Measurements from ENCODE around the gene ZNF600.
A peak's percentile ranks its signal among the peaks of the same experiment; 100 is the strongest.
"Not testable (repeated sequence)": the region's sequence is repeated elsewhere in the genome, so short reads cannot be mapped to it uniquely, and the experiment has no call there.

The ZNF600 gene

DNA sequence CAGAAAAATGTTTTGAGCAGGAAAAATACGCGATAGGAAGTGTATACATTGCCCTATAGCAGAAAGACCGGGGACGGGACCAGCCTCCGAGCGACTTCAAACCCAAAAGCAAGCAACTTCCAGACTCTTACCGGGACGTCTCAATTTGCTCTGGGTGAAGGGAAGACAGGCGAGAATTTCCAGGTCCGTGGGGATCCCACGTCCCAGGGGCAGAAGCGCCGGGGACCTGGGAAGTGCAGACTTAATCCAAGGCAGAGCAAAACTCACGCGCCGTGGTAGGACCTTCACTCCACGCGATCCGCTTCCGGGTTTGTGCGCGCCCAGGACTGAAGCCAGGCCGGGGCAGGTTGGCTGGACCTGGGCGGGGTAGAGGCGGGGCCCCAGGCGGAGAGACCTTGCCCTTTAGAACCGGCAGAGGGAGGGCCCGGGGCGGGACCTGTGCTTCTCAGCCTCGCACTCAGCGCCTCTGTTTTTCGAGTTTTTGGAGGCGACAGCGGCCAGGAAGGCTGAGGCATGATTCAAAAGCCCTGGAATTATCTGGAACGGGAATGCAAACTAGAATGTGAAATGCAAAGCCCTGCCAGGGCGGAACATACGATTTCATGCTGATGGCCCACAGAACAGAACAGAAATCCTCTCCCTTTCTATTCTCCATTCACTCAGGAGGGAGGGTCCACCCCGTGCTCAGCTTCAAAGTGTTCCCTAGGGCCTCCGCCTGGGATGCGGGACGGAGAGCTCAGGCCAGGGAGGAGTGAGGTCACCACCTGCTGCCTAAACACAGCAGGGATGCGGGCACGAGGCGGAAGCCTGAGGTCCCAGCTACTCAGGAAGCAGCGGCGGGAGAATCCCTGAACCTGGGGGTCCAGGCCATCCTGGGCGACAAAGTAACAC is at the start of gene ZNF600:
Gene ZNF600, minus strand, starts transcription at position 328 of the 891 bp plus-strand sequence. CDS start 7,903 bp downstream, outside the sequence.
- H3K4me2 ChIP-seq (ENCODE audit: low read length): peak within 1 kb of the TSS; percentile 75
- H3K9me2 ChIP-seq (ENCODE audit: low read depth, low read length); H3K9me3 ChIP-seq (ENCODE audit: low read length); H3K27me3 ChIP-seq (ENCODE audit: insufficient read depth, low read length); H3K27ac ChIP-seq (ENCODE audit: low read depth, low read length, poor library complexity, severe bottlenecking); H4K20me1 ChIP-seq (ENCODE audit: insufficient read depth, low read length); H3F3A ChIP-seq (ENCODE audit: insufficient read depth, low read length); H3K36me3 ChIP-seq (ENCODE audit: insufficient read depth, low read length); H3K79me2 ChIP-seq (ENCODE audit: insufficient read depth, low read length): not testable (repeated sequence)
- H3K4me3 ChIP-seq (ENCODE audit: low read depth, low read length, poor library complexity, severe bottlenecking): peak within 1 kb of the TSS; percentile 82
- peaks cover 22% of the 10 kb centered on the region for H3K4me1 ChIP-seq (ENCODE audit: insufficient read depth, low read length, severe bottlenecking)
- H3K9ac ChIP-seq (ENCODE audit: low read length): peak within 1 kb of the TSS; percentile 77
- H2AFZ ChIP-seq (ENCODE audit: low read length): peak within 1 kb of the TSS; percentile 98; the same call in 1 of the 2 replicates

GRCh38 chr19:52834289-52834688 is 47.7 kb upstream of the ZNF600 start:
- not testable (repeated sequence) for H3F3A ChIP-seq (ENCODE audit: insufficient read depth, low read length); H3K9me2 ChIP-seq (ENCODE audit: low read depth, low read length); H3K4me1 ChIP-seq (ENCODE audit: insufficient read depth, low read length, severe bottlenecking); H3K9ac ChIP-seq (ENCODE audit: low read length); H4K20me1 ChIP-seq (ENCODE audit: insufficient read depth, low read length); H3K27me3 ChIP-seq (ENCODE audit: insufficient read depth, low read length); H3K4me2 ChIP-seq (ENCODE audit: low read length); H3K27ac ChIP-seq (ENCODE audit: low read depth, low read length, poor library complexity, severe bottlenecking); H3K79me2 ChIP-seq (ENCODE audit: insufficient read depth, low read length); H2AFZ ChIP-seq (ENCODE audit: low read length); H3K4me3 ChIP-seq (ENCODE audit: low read depth, low read length, poor library complexity, severe bottlenecking)
- Histone ChIP-seq H3K36me3 (ENCODE audit: insufficient read depth, low read length) (peaks cover 20% of the 10 kb centered on the region), H3K9me3 (ENCODE audit: low read length) (peaks cover 11% of the 10 kb centered on the region)

DNA sequence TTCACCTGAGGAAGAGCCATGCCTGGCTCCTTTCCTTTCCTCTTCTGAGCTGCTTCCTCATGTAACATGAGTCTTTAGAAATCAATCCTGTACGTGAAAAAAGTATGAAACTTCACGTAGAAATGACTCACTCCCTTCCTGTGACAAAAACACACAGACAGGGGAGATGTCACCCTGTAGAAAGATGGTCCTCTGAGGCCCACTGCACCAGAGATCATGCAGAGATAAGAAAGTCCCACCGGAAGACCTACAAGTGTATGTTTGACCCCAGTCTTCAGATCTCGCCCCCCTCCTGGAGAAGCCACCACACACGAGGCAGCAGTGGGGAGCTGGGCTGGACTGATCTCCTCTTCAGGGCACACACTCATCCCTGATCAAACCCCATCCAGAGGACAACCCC is 47.0 kb upstream of the ZNF600 start:
- peaks cover 13% of the 10 kb centered on the region for H3K36me3 ChIP-seq (ENCODE audit: insufficient read depth, low read length)
- H3K4me2 ChIP-seq (ENCODE audit: low read length); H4K20me1 ChIP-seq (ENCODE audit: insufficient read depth, low read length): not testable (repeated sequence)

GRCh38 chr19:52829866-52830265 is 43.3 kb upstream of the ZNF600 start:
- not testable (repeated sequence) for H3F3A ChIP-seq (ENCODE audit: insufficient read depth, low read length); H4K20me1 ChIP-seq (ENCODE audit: insufficient read depth, low read length); H3K9me2 ChIP-seq (ENCODE audit: low read depth, low read length); H3K9ac ChIP-seq (ENCODE audit: low read length); H3K79me2 ChIP-seq (ENCODE audit: insufficient read depth, low read length); H3K4me3 ChIP-seq (ENCODE audit: low read depth, low read length, poor library complexity, severe bottlenecking); H3K36me3 ChIP-seq (ENCODE audit: insufficient read depth, low read length); H3K27me3 ChIP-seq (ENCODE audit: insufficient read depth, low read length); H3K27ac ChIP-seq (ENCODE audit: low read depth, low read length, poor library complexity, severe bottlenecking); H2AFZ ChIP-seq (ENCODE audit: low read length); H3K4me2 ChIP-seq (ENCODE audit: low read length); H3K9me3 ChIP-seq (ENCODE audit: low read length); H3K4me1 ChIP-seq (ENCODE audit: insufficient read depth, low read length, severe bottlenecking)

More for the DNA sequence above, 47.0 kb upstream of the ZNF600 start:
- H2AFZ ChIP-seq (ENCODE audit: low read length); H3F3A ChIP-seq (ENCODE audit: insufficient read depth, low read length); H3K79me2 ChIP-seq (ENCODE audit: insufficient read depth, low read length); H3K9me2 ChIP-seq (ENCODE audit: low read depth, low read length); H3K27ac ChIP-seq (ENCODE audit: low read depth, low read length, poor library complexity, severe bottlenecking); H3K27me3 ChIP-seq (ENCODE audit: insufficient read depth, low read length); H3K4me3 ChIP-seq (ENCODE audit: low read depth, low read length, poor library complexity, severe bottlenecking); H3K4me1 ChIP-seq (ENCODE audit: insufficient read depth, low read length, severe bottlenecking); H3K9ac ChIP-seq (ENCODE audit: low read length): not testable (repeated sequence)
- H3K9me3 ChIP-seq (ENCODE audit: low read length): peaks cover 11% of the 10 kb centered on the region

DNA sequence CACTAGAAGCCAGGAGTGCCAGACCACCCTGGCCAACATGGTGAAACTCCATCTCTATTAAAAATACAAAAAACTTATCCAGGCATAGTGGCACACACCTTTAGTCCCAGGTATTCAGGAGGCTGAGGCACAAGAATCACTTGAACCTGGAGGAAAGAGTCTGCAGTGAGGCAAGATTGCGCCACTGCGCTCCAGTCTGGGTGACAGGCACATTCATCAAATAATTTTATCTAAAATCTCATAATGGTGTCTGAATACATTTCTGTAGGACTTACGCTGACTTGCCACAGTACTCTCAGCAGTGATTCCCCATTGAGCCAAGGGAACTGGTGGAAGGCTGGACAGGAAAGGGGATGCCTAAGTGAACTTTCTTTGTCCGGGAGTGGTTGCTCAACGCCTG is 39.2 kb upstream of the ZNF600 start:
- TF ChIP-seq CTCF (IDR thresholded peaks at IDR 0.05; ENCODE audit: low read length): no peak
- TF ChIP-seq EZH2 (IDR thresholded peaks at IDR 0.05; ENCODE audit: borderline replicate concordance, low read length): no peak
- H2AFZ ChIP-seq (ENCODE audit: low read length): no peak overlapping the region
- H3K79me2 ChIP-seq (ENCODE audit: insufficient read depth, low read length): no peaks in the 10 kb centered on the region
- H3K27me3 ChIP-seq (ENCODE audit: insufficient read depth, low read length): no peaks in the 10 kb centered on the region
- no peaks in the 10 kb centered on the region for H3K4me1 ChIP-seq (ENCODE audit: insufficient read depth, low read length, severe bottlenecking)
- no peak overlapping the region for H3K27ac ChIP-seq (ENCODE audit: low read depth, low read length, poor library complexity, severe bottlenecking)
- peaks cover 3% of the 10 kb centered on the region; the same call in 1 of the 2 replicates for H3K9me3 ChIP-seq (ENCODE audit: low read length)
- no peaks in the 10 kb centered on the region for H4K20me1 ChIP-seq (ENCODE audit: insufficient read depth, low read length)
- no peaks in the 10 kb centered on the region for H3F3A ChIP-seq (ENCODE audit: insufficient read depth, low read length)
- no peaks in the 10 kb centered on the region for H3K9me2 ChIP-seq (ENCODE audit: low read depth, low read length)
- H3K4me2 ChIP-seq (ENCODE audit: low read length): no peak overlapping the region
- no peak overlapping the region for H3K4me3 ChIP-seq (ENCODE audit: low read depth, low read length, poor library complexity, severe bottlenecking)
- no peaks in the 10 kb centered on the region for H3K36me3 ChIP-seq (ENCODE audit: insufficient read depth, low read length)
- H3K9ac ChIP-seq (ENCODE audit: low read length): no peak overlapping the region

Measured in OCI-LY1 (cell line).